Activated CD4-positive, alpha-beta T cell treated with anti-CD3 and anti-CD28 coated beads, Interleukin-2, amount 50 U/mL, for 48 hours (primary cell): Measurements from ENCODE around the gene ACTR5.
"Not testable (repeated sequence)": the region's sequence is repeated elsewhere in the genome, so short reads cannot be mapped to it uniquely, and the experiment has no call there.

Experiments used
- DNase-seq, 2 experiments: peaks; one replicate each; pipeline ENCODE4 v3.0.0-alpha.2; 2020

The ACTR5 gene

DNA sequence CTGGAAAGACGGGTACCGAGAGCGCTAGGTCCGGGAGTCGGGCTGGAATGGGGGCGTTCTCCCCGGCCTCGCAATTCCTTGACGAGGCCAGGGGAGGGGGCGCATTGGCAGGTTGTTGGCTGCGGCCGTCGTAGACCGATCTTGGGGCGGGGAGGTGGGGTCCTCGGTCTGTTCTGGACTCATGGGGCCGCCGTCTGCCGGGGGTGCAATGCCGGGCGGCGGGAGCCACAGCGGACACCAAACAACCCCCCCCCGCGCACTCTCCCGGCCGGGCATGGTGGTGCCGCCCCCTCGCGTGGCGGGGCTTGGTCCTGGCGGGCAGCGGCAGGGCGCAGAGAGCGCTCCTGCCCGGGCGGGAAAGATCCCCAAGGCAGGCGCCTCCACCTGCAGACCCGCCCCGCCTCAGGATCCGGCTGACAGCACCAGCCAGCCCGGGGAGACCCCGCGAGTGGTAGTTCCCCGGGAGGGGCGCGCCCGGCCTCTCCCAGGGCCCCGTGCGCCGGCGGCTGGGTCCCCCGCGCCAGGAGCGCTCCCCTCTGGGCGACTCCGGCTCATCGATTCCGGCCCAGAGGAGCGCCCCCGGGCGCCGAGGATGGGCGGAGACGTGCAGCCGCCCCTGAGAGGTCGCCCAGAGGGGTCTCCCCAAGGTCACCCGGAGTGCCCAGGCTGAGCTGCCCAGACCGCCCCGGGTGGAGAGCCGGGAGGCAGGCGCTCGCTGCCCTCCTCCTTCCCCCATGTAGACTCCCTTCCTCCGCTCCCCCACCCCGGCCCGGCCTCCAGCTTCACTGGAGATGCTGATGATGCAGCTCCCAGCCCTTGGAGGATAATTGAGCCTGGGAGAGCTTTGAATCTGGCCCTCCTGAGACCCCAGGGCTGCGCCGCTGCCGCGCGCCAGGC is 57.9 kb downstream of the ACTR5 start:
- peak; percentile 45 to 48 for DNase-seq

DNA sequence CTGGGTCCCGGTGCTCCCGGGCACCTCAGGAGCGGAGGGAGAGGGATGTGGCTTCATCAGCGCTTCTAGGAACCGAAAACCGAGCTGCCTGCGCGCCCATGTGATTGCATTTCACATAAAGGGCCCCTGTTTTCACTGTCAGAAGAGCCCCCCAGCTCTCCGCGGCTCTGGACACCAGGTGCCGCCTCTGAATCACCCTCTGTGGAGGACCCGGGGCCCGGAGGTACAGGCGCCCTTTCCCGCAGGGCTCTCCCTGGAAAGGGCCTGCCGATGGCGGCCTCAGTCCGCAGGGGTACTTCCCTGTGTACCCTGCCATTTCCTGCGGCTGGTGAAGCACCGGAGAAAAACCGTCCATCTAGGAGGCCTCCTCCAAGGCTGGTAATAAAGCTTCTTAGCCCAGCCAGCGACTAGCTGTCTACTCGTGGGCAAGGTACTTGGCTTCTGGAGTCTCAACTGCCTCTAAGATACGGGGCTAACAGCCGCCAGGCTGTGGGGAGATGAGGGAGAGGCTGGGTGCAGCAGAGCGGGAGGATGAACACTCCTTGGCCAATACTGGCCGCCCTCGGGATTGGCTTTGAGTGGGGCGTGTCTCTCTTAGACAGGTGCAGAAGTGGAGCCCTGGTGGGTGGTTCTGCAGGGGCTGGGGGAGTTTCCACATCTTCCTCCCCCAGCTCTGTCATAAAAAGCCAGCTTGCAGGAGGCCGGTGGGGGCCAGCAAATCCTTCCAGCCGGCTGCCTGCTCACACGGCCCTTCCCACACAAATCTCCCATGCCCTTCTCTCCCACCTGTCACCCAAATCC is 58.8 kb downstream of the ACTR5 start:
- DNase-seq: peak; percentile 35 to 39

- no peak for DNase-seq
Observed at GRCh38 chr20:38809942-38810341, 61.7 kb downstream of the ACTR5 start.

DNA sequence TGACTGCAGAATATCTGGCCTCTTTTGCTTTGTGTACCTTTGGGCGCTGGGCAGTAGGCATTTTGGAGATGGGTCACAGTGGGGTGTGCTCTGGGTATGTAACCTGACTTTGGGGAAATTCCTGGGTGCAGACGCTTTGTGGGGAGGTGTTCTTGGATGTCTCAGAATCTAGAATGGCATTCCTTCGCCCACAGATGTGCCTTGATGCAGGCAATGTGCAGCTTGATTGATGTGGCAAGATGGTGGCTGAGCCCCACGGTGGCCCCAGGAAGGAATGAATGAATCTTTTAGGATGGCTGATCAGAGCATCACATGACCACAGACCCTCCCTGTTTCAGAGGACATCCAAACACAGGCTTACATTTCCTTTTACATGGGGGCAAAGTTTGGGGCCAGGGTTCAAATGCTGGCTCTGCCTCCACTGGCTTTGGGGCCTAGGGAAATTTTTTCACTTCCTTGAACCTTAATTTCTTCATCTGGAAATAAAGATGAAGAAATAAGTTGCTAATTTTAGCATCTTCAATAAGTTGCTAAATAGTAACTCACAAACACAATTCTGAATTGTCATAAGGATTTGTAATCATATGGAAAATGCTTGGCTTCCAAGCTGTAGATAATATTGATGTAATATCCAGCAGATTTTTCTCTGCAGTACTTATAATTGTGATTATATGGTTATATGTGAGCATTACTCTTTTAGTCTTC is 62.8 kb downstream of the ACTR5 start:
- DNase-seq: no peak

DNA sequence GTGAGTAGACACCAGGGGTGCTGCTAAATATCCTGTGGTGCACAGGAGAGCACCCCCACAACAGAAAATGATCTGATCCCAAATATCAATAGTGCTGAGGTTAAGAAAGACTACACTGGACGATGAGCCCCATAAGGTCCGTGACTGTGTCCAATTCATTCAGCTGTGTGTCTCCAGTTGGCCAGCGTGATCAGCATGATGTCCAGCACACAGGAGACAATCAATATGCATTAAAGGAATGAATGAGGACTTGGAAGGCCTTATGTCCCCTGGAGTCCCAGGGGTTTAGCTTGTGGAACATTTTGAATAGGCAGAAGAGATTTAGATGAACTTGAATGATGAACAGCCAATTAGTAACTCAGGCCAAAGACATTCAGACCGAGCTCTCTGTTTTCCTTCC is 63.5 kb downstream of the ACTR5 start:
- no peak for DNase-seq

- DNase-seq: no peak
Observed at GRCh38 chr20:38812182-38812581, 63.9 kb downstream of the ACTR5 start.

DNA sequence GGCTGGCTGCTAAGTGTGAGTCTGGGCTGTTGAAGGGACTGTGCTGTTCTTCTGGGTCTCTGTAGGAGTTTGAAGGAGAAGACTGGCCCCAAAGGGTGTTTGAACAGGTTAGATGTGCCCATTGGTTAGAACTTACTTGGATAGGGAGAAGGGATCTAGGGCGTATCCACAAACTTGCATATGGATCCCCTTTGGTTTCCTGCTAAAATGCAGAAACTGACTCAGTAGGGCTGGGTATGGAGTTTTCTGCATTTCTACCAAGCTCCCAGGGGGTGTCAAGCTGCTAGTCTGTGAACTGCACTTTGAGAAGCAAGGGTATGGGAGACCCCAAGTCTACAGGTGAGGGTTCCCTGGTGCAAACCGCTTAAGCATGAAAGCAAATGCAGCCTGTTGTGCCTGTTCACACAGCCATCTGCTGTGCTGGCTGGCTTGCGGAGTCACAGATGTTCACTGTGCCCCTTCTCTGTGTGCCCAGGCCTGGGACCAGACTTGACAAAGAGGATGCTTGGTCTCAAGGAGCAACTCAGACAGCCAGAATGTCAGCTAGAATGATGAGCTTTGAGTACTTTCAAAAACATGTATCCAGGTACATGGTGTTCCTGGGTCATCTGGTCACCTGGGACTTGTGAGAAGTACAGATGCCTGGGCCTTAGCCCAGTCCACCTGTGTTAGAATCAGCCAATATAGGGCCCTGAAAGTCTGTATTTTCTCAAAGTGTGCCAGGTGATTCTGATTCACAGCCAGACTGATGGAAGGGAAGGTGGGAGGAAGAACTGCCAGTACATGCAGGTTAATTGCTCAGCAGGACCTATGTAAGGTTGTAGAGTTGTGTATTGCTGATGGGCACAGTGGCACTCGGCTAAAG is 64.7 kb downstream of the ACTR5 start:
- DNase-seq: no peak

DNA sequence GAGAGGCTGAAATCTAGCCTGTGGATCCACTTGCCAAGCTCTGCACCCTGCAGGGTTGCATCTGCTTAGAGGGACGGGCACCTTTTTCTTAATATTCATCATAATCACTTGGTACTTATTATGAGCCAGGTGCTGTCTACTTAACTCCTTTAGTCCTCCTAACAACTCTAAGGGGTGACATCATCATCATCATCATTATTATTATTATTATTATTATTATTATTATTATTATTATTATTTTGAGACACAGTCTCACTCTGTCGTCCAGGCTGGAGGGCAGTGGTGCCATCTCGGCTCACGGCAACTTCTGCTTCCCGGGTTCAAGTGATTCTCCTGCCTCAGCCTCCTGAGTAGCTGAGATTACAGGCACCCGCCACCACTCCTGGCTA is 65.3 kb downstream of the ACTR5 start:
- DNase-seq: not testable (repeated sequence)

DNA sequence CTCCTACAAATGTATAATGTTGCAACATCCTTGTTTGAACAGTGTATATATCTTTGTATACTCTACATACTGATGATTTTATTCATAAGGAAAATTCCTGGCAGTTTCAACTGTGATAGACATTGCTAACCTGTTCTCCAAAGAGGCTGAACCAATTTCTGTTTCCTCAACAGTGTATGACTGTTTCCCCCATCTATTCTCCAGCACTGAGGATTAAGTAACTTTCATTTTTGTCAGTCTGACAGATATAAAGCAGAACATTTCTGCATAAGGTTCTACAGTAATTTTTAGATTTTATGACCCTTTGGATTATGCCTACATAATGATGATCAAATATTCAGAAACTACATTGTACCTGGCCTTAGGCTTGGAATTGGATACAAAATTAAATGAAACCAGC is 67.2 kb downstream of the ACTR5 start:
- DNase-seq: no peak

DNA sequence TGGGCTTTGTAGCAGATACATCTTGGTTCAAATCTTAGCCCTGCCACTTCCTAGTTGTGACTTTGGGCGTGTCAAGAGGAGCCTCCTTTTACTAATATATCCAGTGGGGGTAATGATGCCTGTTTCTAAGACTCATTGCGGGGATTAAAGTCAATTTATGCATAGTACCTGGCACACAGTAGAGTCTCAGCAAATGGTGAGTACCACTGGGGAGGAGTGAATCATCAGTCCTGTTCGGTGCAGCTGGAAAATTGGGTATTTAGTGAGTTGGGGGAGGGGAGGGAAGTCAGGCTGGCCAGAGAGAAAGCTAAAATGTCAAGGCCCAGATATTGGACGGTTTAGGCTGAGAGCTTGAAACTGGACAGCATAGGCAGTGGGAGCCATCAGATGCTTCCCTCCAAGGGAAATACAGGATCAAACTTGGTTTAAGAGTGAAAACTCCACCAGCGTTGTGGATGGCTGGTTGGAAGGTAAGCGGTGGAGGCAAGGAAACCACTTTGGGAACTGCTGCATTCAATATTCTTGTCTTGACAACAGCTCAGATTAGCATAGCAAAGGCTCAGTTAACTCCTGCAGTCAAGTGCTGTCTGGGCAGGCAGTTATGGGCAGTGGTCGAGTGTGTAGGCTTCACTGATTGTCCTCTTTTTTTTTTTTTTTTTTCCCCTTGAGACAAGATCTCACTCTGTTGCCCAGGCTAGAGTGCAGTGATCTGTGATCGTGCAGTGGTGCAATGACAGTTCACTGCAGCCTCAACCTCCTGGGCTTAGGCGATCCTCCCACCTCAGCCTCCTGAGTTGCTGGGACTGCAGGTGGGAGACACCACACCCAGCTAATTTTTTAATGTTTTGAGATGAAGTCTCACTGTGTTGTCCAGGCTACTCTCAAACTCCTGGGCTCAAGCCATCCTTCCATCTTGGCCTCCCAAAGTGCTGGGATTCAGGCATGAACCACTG is 70.1 kb downstream of the ACTR5 start:
- DNase-seq: no peak
